ENCODE results near the gene MX2. TPM values are rescaled to one million over a fixed set of nuclear protein-coding genes. Genes with fewer than 3 reads are reported as not detected.

The MX2 gene
- total and polyA plus RNA-seq, 2 of the 4 experiments (the other 2 are of a cell fraction) = 0.53 to 0.54 TPM

DNA sequence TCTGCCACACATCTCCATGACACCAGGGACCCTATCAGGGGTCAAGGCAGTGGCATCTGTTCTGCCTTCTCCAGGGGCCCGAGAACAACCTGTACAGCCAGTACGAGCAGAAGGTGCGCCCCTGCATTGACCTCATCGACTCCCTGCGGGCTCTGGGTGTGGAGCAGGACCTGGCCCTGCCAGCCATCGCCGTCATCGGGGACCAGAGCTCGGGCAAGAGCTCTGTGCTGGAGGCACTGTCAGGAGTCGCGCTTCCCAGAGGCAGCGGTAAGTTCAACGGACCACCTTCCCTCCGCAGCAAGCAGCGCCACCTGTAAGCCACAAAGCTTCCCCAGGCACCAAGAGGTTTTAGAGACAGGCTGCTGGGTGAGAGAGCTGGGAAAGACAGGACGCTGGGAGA, 15.9 kb downstream of the MX2 start:
- no peak for ATAC-seq (ENCODE audit: low read depth)
- Histone ChIP-seq H2AK5ac (ENCODE audit: low read depth, low read length) (no peak overlapping the region), H4K91ac (ENCODE audit: insufficient read depth, low read depth, low read length) (no peak overlapping the region), H2AFZ (replicated peaks; ENCODE audit: low read length, poor library complexity) (no peak overlapping the region), H2BK5ac (ENCODE audit: low read depth, low read length, poor library complexity, severe bottlenecking) (no peak overlapping the region), H3K27me3 (ENCODE audit: control insufficient read depth, insufficient read depth, low read length) (no peaks in the 10 kb centered on the region; the same call in 1 of the 2 replicates), H3K23ac (ENCODE audit: low read depth, low read length) (no peak overlapping the region), H4K20me1 (ENCODE audit: insufficient read depth, low read length) (no peaks in the 10 kb centered on the region), H3K56ac (ENCODE audit: extremely low read depth, insufficient read depth, low read length) (no peak overlapping the region), H3K9me1 (ENCODE audit: insufficient read depth, low read length) (no peaks in the 10 kb centered on the region), H2BK20ac (ENCODE audit: low read depth, low read length) (no peak overlapping the region), H3K18ac (ENCODE audit: low read depth, low read length) (no peak overlapping the region), H3K27ac (ENCODE audit: insufficient read depth, low read length) (no peak overlapping the region), H3K4ac (ENCODE audit: low read depth, low read length) (no peak overlapping the region), H3K4me2 (ENCODE audit: low read depth, low read length) (no peak overlapping the region), H4K8ac (ENCODE audit: low read depth in 2 of 2, low read length in 2 of 2) (no peak overlapping the region), H3K9me3 (ENCODE audit: control insufficient read depth, insufficient read depth, low read length) (no peaks in the 10 kb centered on the region), H3K79me1 (ENCODE audit: low read depth in 1 of 2, low read length in 2 of 2) (no peaks in the 10 kb centered on the region), H3K36me3 (ENCODE audit: control insufficient read depth, insufficient read depth, low read length) (no peaks in the 10 kb centered on the region), H4K5ac (ENCODE audit: low read depth, low read length) (no peak overlapping the region), H2AK9ac (replicated peaks; ENCODE audit: low read depth, low read length, poor library complexity) (no peak overlapping the region), H2BK15ac (ENCODE audit: low read depth, low read length) (no peak overlapping the region), H3K4me1 (ENCODE audit: control insufficient read depth, insufficient read depth, low read length) (no peaks in the 10 kb centered on the region), H2BK120ac (ENCODE audit: low read depth, low read length) (no peak overlapping the region), H3K14ac (replicated peaks; ENCODE audit: low read depth, low read length) (no peak overlapping the region), H3K4me3 (ENCODE audit: insufficient read depth, low read depth, low read length) (no peak overlapping the region), H3K9ac (ENCODE audit: low read depth, low read length) (no peak overlapping the region)
- CTCF ChIA-PET = no interaction called here
- DNase-seq = no peak
- in situ Hi-C loops (cut with MboI; ENCODE audit: low sequenced_read_pairs) = no loop called here
- POLR2A ChIA-PET (ENCODE audit: unreplicated experiment) = no interaction called here
- no TSS peak for BruUV-seq (replicated peaks)
- dilution Hi-C loops (cut with HindIII; ENCODE audit: low sequenced_read_pairs, unreplicated experiment) = no loop called here
- intact Hi-C loops (cut with micrococcal nuclease) = no loop called here
- WGBS, 2 experiments (ENCODE audit: extremely low coverage in 2 of 2, insufficient read length in 1 of 2) = 77% methylated on average over 3 of the region's 16 CpGs; no CpG with 5 or more reads in 1 of the 2 experiments
- TF ChIP-seq FOS (IDR thresholded peaks at IDR 0.05; ENCODE audit: low read depth, low read length) = no peak
- no peak for TF ChIP-seq RAD21 (IDR thresholded peaks at IDR 0.05; ENCODE audit: low read length)
- no peak for TF ChIP-seq MXI1 (IDR thresholded peaks at IDR 0.05; ENCODE audit: borderline replicate concordance, low read depth, low read length)
- no peak for TF ChIP-seq BHLHE40 (IDR thresholded peaks at IDR 0.05; ENCODE audit: low read depth, low read length)
- TF ChIP-seq CEBPB (IDR thresholded peaks at IDR 0.05; ENCODE audit: low read depth, low read length) = no peak
- TF ChIP-seq RCOR1 (IDR thresholded peaks at IDR 0.05; ENCODE audit: insufficient replicate concordance, low read length) = no peak
- TF ChIP-seq RFX5 (IDR thresholded peaks at IDR 0.05; ENCODE audit: low read depth, low read length) = no peak
- TF ChIP-seq POLR2A (IDR thresholded peaks at IDR 0.05; ENCODE audit: low read depth, low read length) = no peak
- no peak for TF ChIP-seq USF2 (IDR thresholded peaks at IDR 0.05; ENCODE audit: low read depth, low read length)
- TF ChIP-seq MAFK (IDR thresholded peaks at IDR 0.05; ENCODE audit: low read depth, low read length) = no peak
- no peak for TF ChIP-seq CHD1 (IDR thresholded peaks at IDR 0.05; ENCODE audit: low read depth, low read length)
- TF ChIP-seq, protein P1, sequence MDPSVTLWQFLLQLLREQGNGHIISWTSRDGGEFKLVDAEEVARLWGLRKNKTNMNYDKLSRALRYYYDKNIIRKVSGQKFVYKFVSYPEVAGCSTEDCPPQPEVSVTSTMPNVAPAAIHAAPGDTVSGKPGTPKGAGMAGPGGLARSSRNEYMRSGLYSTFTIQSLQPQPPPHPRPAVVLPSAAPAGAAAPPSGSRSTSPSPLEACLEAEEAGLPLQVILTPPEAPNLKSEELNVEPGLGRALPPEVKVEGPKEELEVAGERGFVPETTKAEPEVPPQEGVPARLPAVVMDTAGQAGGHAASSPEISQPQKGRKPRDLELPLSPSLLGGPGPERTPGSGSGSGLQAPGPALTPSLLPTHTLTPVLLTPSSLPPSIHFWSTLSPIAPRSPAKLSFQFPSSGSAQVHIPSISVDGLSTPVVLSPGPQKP (IDR thresholded peaks at IDR 0.05; ENCODE audit: borderline replicate concordance, low read depth, low read length) = no peak
